Measurements from ENCODE around the gene TMEM176A. TPM values are rescaled to one million over a fixed set of nuclear protein-coding genes. Genes with fewer than 3 reads are reported as not detected.

TMEM176A gene
- total RNA-seq, 4 donors from 2014 or later, result 7.7 to 48.2 (median 17.0) TPM

DNA sequence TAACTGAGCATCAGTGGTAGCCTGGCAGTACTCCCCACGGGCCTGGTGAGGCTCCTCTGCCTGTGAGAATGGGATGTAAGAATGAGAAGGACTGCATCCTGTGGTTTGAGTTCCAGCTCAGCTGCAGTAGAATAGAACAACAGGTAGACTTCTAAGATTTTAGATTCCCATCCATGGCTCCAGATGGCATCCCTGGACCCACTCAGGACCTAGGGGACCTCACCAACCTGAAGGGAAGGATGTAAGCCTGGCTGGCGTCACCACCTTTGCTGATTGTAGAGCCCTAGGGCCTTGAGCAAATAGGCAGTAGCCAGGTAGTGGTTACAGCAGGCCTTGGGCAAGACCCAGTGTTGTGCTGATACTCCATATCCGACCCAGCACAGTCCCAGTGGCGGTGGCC lies 42.1 kb downstream of the TMEM176A start:
- DNase-seq, result no peak

DNA sequence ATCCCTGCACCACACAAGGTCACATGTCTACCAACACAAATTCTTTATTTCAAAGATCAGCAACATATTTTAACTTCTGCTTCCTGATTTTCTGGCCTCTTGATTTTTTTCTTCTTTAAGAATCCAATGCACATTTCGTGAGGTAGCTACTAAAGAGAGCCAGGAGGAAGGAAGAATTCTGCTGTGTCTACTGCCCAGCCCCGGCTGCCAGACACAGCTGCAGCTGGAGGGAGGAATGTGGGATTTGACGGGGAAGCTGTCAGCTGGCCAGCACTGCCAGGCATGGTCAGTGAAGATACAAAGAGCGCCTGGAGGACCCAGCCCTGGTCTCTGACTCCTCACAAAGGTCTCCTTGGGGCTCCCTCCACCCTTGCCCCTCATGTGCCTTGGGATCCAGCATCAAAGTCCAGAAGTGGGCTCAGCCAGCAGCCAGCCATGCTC lies 44.9 kb downstream of the TMEM176A start:
- Histone ChIP-seq H3K36me3 (no peaks in the 10 kb centered on the region), H3K4me1 (no peaks in the 10 kb centered on the region), H3K27me3 (no peaks in the 10 kb centered on the region), H3K27ac (no peak overlapping the region), H3K9me3 (no peaks in the 10 kb centered on the region), H3K4me3 (no peak overlapping the region)
- no peak for TF ChIP-seq POLR2A (IDR thresholded peaks at IDR 0.05)
- TF ChIP-seq, protein P1, sequence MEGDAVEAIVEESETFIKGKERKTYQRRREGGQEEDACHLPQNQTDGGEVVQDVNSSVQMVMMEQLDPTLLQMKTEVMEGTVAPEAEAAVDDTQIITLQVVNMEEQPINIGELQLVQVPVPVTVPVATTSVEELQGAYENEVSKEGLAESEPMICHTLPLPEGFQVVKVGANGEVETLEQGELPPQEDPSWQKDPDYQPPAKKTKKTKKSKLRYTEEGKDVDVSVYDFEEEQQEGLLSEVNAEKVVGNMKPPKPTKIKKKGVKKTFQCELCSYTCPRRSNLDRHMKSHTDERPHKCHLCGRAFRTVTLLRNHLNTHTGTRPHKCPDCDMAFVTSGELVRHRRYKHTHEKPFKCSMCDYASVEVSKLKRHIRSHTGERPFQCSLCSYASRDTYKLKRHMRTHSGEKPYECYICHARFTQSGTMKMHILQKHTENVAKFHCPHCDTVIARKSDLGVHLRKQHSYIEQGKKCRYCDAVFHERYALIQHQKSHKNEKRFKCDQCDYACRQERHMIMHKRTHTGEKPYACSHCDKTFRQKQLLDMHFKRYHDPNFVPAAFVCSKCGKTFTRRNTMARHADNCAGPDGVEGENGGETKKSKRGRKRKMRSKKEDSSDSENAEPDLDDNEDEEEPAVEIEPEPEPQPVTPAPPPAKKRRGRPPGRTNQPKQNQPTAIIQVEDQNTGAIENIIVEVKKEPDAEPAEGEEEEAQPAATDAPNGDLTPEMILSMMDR (IDR thresholded peaks at IDR 0.05), result no peak
- intact Hi-C loops (cut with DNase I; ENCODE audit: low total_unique reads), result no loop called here
- DNase-seq, result no peak

More for the DNA sequence above, 42.1 kb downstream of the TMEM176A start:
- Histone ChIP-seq H3K36me3 (no peaks in the 10 kb centered on the region), H3K9me3 (no peaks in the 10 kb centered on the region), H3K27me3 (no peaks in the 10 kb centered on the region), H3K4me1 (no peaks in the 10 kb centered on the region), H3K27ac (no peak overlapping the region), H3K4me3 (no peak overlapping the region)
- TF ChIP-seq POLR2A (IDR thresholded peaks at IDR 0.05), result no peak
- TF ChIP-seq, protein P1 (IDR thresholded peaks at IDR 0.05), result no peak
- intact Hi-C loops (cut with DNase I; ENCODE audit: low total_unique reads), result no loop called here

DNA sequence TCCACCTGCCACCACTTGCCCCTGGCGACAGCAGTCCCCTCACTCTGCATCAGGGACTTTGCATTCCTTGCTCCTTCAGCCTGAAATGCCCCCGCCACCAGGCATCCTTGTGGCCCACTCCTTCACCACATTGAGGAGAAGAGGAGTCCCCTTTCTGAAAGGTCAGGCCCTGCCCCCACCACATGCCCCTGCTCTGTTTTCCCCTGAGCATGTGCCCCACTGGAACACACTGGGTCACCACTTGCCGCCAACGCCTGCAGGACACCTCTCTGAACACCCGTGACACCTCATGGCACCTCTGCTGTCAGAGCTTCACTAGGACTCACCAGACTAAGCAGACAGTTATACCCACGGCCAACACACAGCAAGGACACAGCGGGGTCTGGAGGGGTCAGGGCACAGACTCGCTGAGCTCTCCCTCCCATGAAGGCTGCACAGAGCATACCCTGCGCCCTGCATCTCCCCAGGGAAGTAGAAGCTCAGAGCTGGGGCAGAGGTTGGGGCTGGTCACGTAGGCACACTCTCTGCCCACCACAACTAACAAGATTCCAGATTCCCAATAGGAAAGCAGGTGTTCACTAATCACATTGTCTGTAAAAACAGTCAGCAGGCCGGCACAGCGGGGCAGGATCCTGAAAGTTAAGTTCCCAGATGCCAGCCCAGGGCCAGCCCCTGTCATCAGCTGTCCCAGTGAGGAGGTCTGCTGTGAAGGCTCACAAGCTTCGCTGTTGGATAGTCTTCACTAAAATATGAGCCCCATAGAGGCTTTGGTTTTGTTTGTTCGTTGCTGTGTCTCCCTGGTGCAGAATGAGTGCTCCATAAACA lies 45.9 kb downstream of the TMEM176A start:
- H3K27me3 ChIP-seq, result no peaks in the 10 kb centered on the region
- no peak for TF ChIP-seq POLR2A (IDR thresholded peaks at IDR 0.05)
- TF ChIP-seq, protein P1 (IDR thresholded peaks at IDR 0.05), result no peak
- no peaks in the 10 kb centered on the region for H3K4me1 ChIP-seq
- no peaks in the 10 kb centered on the region for H3K9me3 ChIP-seq
- no peak overlapping the region for H3K27ac ChIP-seq
- DNase-seq, result no peak
- no peaks in the 10 kb centered on the region for H3K36me3 ChIP-seq
- H3K4me3 ChIP-seq, result no peak overlapping the region
- intact Hi-C loops (cut with DNase I; ENCODE audit: low total_unique reads), result no loop called here

DNA sequence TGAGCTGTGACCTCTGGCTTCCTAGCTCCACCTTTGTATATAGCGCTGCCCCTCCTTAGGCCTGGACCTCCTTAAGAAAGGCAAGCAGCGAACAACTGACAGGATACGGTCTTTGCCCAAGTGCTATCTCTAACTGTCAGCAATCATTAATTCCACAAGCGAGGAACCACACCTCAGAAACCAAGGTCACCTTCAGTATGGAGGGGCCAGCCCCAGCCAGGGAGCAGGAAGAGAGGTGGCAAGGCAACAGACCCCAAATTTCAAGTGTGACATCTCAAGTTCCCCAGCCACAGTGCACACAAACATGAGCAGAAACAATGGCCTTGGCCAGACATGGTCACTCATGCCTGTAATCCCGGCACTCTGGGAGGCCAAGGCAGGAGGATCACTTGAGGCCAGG lies 47.0 kb downstream of the TMEM176A start:
- H3K27ac ChIP-seq, result no peak overlapping the region
- TF ChIP-seq POLR2A (IDR thresholded peaks at IDR 0.05), result no peak
- TF ChIP-seq, protein P1 (IDR thresholded peaks at IDR 0.05), result no peak
- no peak for DNase-seq

DNA sequence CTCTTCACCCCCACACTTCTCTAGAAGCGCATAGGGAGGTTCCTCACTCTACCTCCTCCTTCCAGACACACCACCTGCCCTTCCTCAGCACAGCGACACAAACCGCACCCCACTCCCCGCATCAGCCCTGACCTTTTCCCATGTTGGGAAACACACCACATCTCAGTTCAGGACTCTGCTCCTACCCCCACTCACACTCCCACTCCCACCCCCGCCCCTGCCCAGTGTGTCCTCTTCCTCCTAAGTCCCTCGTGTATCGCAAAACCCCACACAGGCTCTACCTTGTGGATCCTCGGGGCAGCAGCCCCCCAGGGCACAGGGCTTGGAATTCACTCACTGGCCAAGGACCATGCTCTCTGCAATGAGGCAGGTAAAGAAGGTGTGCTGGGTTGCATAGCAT lies 47.5 kb downstream of the TMEM176A start:
- Histone ChIP-seq H3K27ac (no peak overlapping the region), H3K4me3 (no peak overlapping the region), H3K9me3 (no peaks in the 10 kb centered on the region), H3K4me1 (no peaks in the 10 kb centered on the region), H3K36me3 (no peaks in the 10 kb centered on the region), H3K27me3 (no peaks in the 10 kb centered on the region)
- intact Hi-C loops (cut with DNase I; ENCODE audit: low total_unique reads), result no loop called here
- DNase-seq, result no peak
- TF ChIP-seq POLR2A (IDR thresholded peaks at IDR 0.05), result no peak
- TF ChIP-seq, protein P1 (IDR thresholded peaks at IDR 0.05), result no peak

More for the DNA sequence above, 47.0 kb downstream of the TMEM176A start:
- Histone ChIP-seq H3K4me3 (no peak overlapping the region), H3K9me3 (no peaks in the 10 kb centered on the region), H3K27me3 (no peaks in the 10 kb centered on the region), H3K4me1 (no peaks in the 10 kb centered on the region), H3K36me3 (no peaks in the 10 kb centered on the region)
- intact Hi-C loops (cut with DNase I; ENCODE audit: low total_unique reads), result no loop called here
